Neural cell (in vitro differentiated cells): ENCODE data around the gene ATP13A2.

Source experiments
- CTCF ChIP-seq: fragments of 450-650 bp; IDR thresholded peaks from 2 replicates; pipeline ENCODE4 v1.5.1; 2014; ENCODE audit warnings: antibody characterized with exemption, mild to moderate bottlenecking, moderate library complexity; ENCODE audit not compliant: poor library complexity, severe bottlenecking
- EZH2 ChIP-seq: fragments of 200-600, 300-800 bp; shearing (Covaris generic), sonication (generic); IDR thresholded peaks from 2 replicates; pipeline ENCODE4 v1.6.1; 2014; ENCODE audit warnings: antibody characterized with exemption, low read length, borderline replicate concordance, mild to moderate bottlenecking; ENCODE audit not compliant: insufficient read depth, poor library complexity, severe bottlenecking
- MXI1 ChIP-seq: fragments of 450-650 bp; conservative IDR thresholded peaks from 2 replicates; pipeline ENCODE4 v1.6.1; 2014; ENCODE audit warnings: antibody characterized with exemption, mild to moderate bottlenecking; ENCODE audit not compliant: poor library complexity, severe bottlenecking

GRCh38 chr1:17017435-17017834 is 5.7 kb upstream of the ATP13A2 start:
- TF ChIP-seq EZH2 (no peak), CTCF (no peak), MXI1 (no peak)
